ENCODE results near the gene PCBP4.
A peak's percentile ranks its signal among the peaks of the same experiment; 100 is the strongest.

Gene PCBP4

DNA sequence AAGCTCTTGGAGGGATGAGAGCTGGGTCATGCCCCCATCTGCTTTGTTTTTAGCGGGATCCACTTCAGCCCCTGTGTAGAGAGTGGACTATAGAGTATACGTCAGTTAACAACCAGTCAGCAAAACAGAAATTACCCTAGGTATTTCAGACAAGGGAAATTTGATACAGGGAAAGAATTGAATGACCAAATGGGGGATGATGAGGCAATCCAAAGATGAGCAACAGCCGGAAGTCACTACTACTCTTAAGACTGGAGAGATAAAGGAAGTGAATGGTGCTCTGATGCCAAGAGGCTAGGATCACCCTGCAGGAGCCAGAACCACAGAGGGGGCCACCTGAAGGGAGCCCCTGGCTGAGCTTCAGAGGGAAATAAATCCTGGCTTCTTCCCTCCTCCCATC, 13.8 kb downstream of the PCBP4 start:
- H3K27me3 ChIP-seq (replicated peaks) = no peaks in the 10 kb centered on the region
- peak; percentile 67 for DNase-seq
- no peak overlapping the region for H3K27ac ChIP-seq
- TF ChIP-seq, protein P1, sequence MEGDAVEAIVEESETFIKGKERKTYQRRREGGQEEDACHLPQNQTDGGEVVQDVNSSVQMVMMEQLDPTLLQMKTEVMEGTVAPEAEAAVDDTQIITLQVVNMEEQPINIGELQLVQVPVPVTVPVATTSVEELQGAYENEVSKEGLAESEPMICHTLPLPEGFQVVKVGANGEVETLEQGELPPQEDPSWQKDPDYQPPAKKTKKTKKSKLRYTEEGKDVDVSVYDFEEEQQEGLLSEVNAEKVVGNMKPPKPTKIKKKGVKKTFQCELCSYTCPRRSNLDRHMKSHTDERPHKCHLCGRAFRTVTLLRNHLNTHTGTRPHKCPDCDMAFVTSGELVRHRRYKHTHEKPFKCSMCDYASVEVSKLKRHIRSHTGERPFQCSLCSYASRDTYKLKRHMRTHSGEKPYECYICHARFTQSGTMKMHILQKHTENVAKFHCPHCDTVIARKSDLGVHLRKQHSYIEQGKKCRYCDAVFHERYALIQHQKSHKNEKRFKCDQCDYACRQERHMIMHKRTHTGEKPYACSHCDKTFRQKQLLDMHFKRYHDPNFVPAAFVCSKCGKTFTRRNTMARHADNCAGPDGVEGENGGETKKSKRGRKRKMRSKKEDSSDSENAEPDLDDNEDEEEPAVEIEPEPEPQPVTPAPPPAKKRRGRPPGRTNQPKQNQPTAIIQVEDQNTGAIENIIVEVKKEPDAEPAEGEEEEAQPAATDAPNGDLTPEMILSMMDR (IDR thresholded peaks at IDR 0.05; ENCODE audit: low read depth, low read length, missing control alignments) = no peak
- in situ Hi-C loops (cut with HindIII; ENCODE audit: low pct_ligation_motif_present, low sequenced_read_pairs) = no loop called here
- H3K4me3 ChIP-seq (ENCODE audit: low read depth, low read length) = no peak overlapping the region
- no peaks in the 10 kb centered on the region for H3K36me3 ChIP-seq (replicated peaks)

DNA sequence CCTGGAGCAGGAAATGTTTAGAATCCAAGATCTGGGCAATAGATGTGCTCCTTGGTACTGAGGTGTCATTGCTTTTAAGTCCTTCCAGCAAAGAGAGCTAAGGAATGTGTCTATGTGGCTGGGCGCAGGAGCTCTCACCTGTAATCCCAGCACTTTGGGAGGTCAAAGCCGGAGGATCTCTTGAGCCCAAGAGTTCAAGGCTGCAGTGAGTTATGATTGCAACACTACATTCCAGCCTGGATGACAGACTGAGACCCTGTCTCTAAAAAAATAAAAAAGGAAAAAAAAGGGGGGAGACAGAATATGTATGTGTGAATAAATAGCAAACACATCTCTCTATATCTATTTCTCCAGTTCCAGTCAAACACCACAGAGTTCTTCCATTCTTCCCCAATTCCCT, 16.4 kb downstream of the PCBP4 start:
- in situ Hi-C loops (cut with HindIII; ENCODE audit: low pct_ligation_motif_present, low sequenced_read_pairs) = no loop called here
- no peaks in the 10 kb centered on the region for H3K36me3 ChIP-seq (replicated peaks)
- TF ChIP-seq, protein P1 (IDR thresholded peaks at IDR 0.05; ENCODE audit: low read depth, low read length, missing control alignments) = no peak
- H3K4me3 ChIP-seq (ENCODE audit: low read depth, low read length) = no peak overlapping the region
- no peak overlapping the region for H3K27ac ChIP-seq
- no peaks in the 10 kb centered on the region for H3K27me3 ChIP-seq (replicated peaks)
- DNase-seq = no peak

DNA sequence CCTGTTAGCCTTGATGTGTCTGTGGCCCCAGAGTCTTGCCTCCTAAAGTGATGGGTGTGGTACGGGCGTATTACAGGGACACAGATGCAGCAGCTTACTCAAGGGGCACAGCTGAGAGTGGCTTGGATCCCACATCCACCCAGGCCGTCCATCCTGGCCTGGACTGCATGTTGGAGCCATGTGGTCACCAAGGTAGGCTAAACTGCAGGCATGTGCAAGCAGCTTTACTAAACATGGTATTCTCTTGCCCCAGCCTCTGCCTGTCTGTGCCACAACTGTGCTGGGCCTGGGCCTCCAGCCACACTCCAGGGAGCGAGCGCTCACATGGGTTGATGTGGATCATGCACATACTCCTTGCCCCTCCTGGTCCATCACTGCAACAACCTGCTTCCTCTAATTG, 18.1 kb downstream of the PCBP4 start:
- Histone ChIP-seq H3K27me3 (replicated peaks) (no peaks in the 10 kb centered on the region), H3K27ac (no peak overlapping the region), H3K4me3 (ENCODE audit: low read depth, low read length) (no peak overlapping the region), H3K36me3 (replicated peaks) (no peaks in the 10 kb centered on the region)
- TF ChIP-seq, protein P1 (IDR thresholded peaks at IDR 0.05; ENCODE audit: low read depth, low read length, missing control alignments) = no peak
- in situ Hi-C loops (cut with HindIII; ENCODE audit: low pct_ligation_motif_present, low sequenced_read_pairs) = no loop called here
- no peak for DNase-seq

DNA sequence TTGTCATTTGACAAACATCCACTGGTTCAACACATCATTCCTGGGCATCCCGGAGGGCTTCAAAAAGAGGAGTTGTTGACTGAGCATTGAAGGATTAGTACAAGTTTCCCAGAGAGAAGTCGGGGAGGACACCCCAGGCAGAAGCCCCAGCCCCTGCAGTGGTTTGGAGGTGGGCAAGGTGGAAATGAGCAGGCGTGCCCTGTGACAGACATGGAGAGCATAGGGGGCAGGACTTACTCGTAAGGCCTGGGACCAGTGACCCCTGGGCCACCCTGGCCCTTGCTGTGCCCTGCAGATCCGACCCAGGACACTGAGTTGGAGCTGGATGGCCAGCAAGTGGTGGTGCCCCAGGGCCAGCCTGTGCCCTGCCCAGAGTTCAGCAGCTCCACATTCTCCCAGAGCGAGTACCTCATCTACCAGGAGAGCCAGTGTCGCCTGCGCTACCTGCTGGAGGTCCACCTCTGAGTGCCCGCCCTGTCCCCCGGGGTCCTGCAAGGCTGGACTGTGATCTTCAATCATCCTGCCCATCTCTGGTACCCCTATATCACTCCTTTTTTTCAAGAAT, 19.2 kb downstream of the PCBP4 start:
- Histone ChIP-seq H3K27ac (no peak overlapping the region), H3K4me3 (ENCODE audit: low read depth, low read length) (no peak overlapping the region), H3K36me3 (replicated peaks) (no peaks in the 10 kb centered on the region), H3K27me3 (replicated peaks) (no peaks in the 10 kb centered on the region)
- in situ Hi-C loops (cut with HindIII; ENCODE audit: low pct_ligation_motif_present, low sequenced_read_pairs) = no loop called here
- TF ChIP-seq, protein P1 (IDR thresholded peaks at IDR 0.05; ENCODE audit: low read depth, low read length, missing control alignments) = no peak
- DNase-seq = no peak

GRCh38 chr3:51947215-51947900, 19.9 kb downstream of the PCBP4 start:
- no peak overlapping the region for H3K4me3 ChIP-seq (ENCODE audit: low read depth, low read length)
- in situ Hi-C loops (cut with HindIII; ENCODE audit: low pct_ligation_motif_present, low sequenced_read_pairs) = no loop called here
- H3K36me3 ChIP-seq (replicated peaks) = no peaks in the 10 kb centered on the region
- no peaks in the 10 kb centered on the region for H3K27me3 ChIP-seq (replicated peaks)
- no peak overlapping the region for H3K27ac ChIP-seq
- no peak for DNase-seq
- TF ChIP-seq, protein P1 (IDR thresholded peaks at IDR 0.05; ENCODE audit: low read depth, low read length, missing control alignments) = no peak

DNA sequence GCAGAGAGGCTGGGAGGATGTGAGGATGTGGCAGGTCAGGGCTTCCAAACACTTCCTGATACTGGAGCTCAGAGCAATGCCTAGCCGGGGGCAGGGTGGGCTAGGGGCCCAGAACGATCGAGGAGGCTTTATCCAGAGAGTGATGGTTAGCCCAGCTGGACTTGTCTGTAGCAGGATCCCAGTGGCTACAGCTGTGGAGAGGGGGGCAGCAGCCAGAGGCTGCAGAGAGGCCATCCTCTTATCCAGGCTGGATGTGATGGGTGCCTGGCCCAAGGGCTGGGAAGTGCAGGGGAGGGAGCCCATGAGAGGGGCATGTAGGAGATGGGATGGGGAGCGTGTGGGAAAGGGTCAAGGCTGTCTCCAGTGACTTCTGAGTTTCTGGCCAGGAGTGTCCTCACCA, 20.5 kb downstream of the PCBP4 start:
- no peak for DNase-seq

More for the DNA sequence above, 20.5 kb downstream of the PCBP4 start:
- Histone ChIP-seq H3K27ac (no peak overlapping the region), H3K36me3 (replicated peaks) (no peaks in the 10 kb centered on the region), H3K27me3 (replicated peaks) (no peaks in the 10 kb centered on the region), H3K4me3 (ENCODE audit: low read depth, low read length) (no peak overlapping the region)
- TF ChIP-seq, protein P1 (IDR thresholded peaks at IDR 0.05; ENCODE audit: low read depth, low read length, missing control alignments) = no peak
- in situ Hi-C loops (cut with HindIII; ENCODE audit: low pct_ligation_motif_present, low sequenced_read_pairs) = no loop called here
